ENCODE data around the gene RPUSD1. TPM values are rescaled to one million over a fixed set of nuclear protein-coding genes. Genes with fewer than 3 reads are reported as not detected.

Gene RPUSD1
- total and polyA plus RNA-seq, 2 of the 13 experiments (the other 11 are each of a cell fraction or from before 2014, with no cell fraction given), result 13.1 to 26.2 TPM

DNA sequence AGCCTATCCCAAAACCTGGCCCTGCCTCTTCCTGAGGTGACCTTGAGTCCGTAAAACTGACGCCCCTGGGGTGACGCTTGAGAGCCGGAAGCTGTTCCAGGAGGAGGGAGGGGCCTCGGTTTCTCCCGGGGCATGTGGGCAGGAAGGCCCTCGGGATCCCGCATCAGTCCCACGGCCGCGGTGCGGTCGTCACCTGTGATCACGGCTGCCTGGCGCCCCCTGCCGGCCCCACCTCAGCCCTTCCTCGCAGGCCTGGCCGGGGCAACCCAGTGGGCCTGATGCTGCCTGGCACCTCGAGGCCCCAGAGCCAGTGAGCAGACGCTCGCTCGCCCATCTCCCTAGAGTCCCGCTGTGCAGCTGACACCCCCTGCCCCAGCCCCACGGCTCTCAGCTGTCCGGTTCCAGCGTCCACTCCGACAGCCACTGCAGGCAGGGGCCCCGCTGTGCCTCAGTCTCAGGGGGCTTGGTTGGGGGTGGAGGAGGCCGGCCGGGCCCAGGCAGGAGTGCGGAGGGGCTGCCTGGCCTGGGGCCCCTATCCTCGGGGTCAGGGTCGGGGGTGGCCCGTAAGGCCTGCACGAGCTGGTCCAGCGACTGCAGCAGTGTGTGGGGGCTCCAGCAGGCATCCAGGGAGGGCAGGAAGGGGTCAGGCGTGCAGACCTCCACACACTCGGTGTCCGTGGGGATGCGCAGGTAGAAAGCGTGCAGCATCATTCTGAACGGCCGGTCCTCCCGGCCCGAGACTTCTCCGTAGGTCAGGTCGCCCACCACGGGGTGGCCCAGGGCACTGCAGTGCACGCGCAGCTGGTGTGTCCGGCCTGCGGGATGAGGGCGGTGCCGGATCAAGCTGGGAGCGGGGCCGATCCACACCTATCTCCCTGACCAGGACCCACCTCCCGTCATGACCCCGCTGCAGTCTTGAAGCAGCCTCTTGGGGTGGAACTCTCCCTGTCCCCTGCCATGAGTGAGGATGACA lies 2.3 kb downstream of the RPUSD1 start (continued):
- TF ChIP-seq XRCC5 (optimal IDR thresholded peaks at IDR 0.05; ENCODE audit: low read length) (peak; percentile 38), FOSL2 (CRISPR knock-in tag; IDR thresholded peaks at IDR 0.05) (peak; percentile 36; the same call in 1 of the 2 replicates), HNRNPLL (IDR thresholded peaks at IDR 0.05; ENCODE audit: low read depth, low read length, poor library complexity, severe bottlenecking) (peak; percentile 26), ZFX (CRISPR knock-in tag; IDR thresholded peaks at IDR 0.05; ENCODE audit: low read depth) (peak; percentile 64), NFE2L2 (IDR thresholded peaks at IDR 0.05; ENCODE audit: low read length) (no peak), HOXA3 (CRISPR knock-in tag; IDR thresholded peaks at IDR 0.05) (0 out of 2 replicates have a peak, but pooled peaks have one; percentile 20), SP4 (CRISPR knock-in tag; IDR thresholded peaks at IDR 0.05) (0 out of 2 replicates have a peak, but pooled peaks have one; percentile 21)
- TF ChIP-seq, protein P1, sequence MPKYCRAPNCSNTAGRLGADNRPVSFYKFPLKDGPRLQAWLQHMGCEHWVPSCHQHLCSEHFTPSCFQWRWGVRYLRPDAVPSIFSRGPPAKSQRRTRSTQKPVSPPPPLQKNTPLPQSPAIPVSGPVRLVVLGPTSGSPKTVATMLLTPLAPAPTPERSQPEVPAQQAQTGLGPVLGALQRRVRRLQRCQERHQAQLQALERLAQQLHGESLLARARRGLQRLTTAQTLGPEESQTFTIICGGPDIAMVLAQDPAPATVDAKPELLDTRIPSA (CRISPR knock-in tag; IDR thresholded peaks at IDR 0.05; ENCODE audit: borderline replicate concordance), result no peak
- TF ChIP-seq, protein P2, sequence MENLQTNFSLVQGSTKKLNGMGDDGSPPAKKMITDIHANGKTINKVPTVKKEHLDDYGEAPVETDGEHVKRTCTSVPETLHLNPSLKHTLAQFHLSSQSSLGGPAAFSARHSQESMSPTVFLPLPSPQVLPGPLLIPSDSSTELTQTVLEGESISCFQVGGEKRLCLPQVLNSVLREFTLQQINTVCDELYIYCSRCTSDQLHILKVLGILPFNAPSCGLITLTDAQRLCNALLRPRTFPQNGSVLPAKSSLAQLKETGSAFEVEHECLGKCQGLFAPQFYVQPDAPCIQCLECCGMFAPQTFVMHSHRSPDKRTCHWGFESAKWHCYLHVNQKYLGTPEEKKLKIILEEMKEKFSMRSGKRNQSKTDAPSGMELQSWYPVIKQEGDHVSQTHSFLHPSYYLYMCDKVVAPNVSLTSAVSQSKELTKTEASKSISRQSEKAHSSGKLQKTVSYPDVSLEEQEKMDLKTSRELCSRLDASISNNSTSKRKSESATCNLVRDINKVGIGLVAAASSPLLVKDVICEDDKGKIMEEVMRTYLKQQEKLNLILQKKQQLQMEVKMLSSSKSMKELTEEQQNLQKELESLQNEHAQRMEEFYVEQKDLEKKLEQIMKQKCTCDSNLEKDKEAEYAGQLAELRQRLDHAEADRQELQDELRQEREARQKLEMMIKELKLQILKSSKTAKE (CRISPR knock-in tag; IDR thresholded peaks at IDR 0.05; ENCODE audit: borderline replicate concordance), result no peak
